Stimulated activated naive CD8-positive, alpha-beta T cell treated with anti-CD3 and anti-CD28 coated beads, Interleukin-15, amount 100 ng/mL, for 72 hours (primary cell): ENCODE measurements around the gene BFSP2.

Experiments
- ATAC-seq: fragments of 150-1000 bp; cut with Tn5 transposase; 2 replicates; pipeline ENCODE4 v1.10.0; 2021; ENCODE audit warnings: mild to moderate bottlenecking, moderate library complexity
- DNase-seq, 2 donors: peaks; one replicate each; pipeline ENCODE4 v3.0.0; 2021 to 2022
- H3K27ac Mint-ChIP-seq, 2 donors: one replicate each; pipeline ENCODE4 v1.8.0; 2022; ENCODE audit warnings: mild to moderate bottlenecking in 2 of 2, mixed read lengths in 2 of 2, moderate library complexity in 2 of 2
- H3K27me3 Mint-ChIP-seq: one replicate; pipeline ENCODE4 v1.8.0; 2022; ENCODE audit warnings: mixed read lengths
- H3K4me1 Mint-ChIP-seq: one replicate; pipeline ENCODE4 v1.8.0; 2022; ENCODE audit warnings: mild to moderate bottlenecking, mixed read lengths
- H3K4me3 Mint-ChIP-seq, 2 donors: one replicate each; pipeline ENCODE4 v1.8.0; 2022; ENCODE audit warnings: mild to moderate bottlenecking in 2 of 2, mixed read lengths in 2 of 2, moderate library complexity in 1 of 2
- H3K9me3 Mint-ChIP-seq, 2 donors: one replicate each; pipeline ENCODE4 v1.8.0; 2022; ENCODE audit warnings: mixed read lengths in 2 of 2

Gene BFSP2, protein sequence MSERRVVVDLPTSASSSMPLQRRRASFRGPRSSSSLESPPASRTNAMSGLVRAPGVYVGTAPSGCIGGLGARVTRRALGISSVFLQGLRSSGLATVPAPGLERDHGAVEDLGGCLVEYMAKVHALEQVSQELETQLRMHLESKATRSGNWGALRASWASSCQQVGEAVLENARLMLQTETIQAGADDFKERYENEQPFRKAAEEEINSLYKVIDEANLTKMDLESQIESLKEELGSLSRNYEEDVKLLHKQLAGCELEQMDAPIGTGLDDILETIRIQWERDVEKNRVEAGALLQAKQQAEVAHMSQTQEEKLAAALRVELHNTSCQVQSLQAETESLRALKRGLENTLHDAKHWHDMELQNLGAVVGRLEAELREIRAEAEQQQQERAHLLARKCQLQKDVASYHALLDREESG

DNA sequence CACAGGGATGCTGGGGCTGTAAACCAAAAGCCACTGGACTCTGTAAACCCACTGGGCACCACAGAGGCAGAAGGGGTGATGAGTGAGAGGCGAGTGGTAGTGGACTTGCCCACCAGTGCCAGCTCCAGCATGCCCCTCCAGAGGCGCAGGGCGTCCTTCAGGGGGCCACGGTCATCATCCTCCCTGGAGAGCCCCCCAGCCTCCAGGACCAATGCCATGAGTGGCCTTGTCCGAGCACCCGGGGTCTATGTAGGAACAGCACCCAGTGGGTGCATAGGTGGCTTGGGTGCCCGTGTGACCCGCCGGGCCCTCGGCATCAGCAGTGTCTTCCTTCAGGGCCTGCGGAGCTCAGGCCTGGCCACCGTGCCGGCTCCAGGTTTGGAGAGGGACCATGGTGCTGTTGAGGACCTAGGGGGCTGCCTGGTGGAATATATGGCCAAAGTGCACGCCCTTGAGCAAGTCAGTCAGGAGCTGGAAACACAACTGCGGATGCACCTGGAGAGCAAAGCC, at the start of gene BFSP2:
BFSP2 (plus strand) TSS at position 51 of the 510 bp plus-strand sequence; CDS start at position 79, 28 bp downstream.
- H3K27ac Mint-ChIP-seq, result no peak within 1 kb of the TSS
- peak; percentile 41 for ATAC-seq
- H3K4me1 Mint-ChIP-seq, result peaks cover 5% of the 10 kb centered on the region
- DNase-seq, result no peak
- H3K27me3 Mint-ChIP-seq, result no peaks in the 10 kb centered on the region
- H3K4me3 Mint-ChIP-seq, result no peak within 1 kb of the TSS
- no peaks in the 10 kb centered on the region for H3K9me3 Mint-ChIP-seq

DNA sequence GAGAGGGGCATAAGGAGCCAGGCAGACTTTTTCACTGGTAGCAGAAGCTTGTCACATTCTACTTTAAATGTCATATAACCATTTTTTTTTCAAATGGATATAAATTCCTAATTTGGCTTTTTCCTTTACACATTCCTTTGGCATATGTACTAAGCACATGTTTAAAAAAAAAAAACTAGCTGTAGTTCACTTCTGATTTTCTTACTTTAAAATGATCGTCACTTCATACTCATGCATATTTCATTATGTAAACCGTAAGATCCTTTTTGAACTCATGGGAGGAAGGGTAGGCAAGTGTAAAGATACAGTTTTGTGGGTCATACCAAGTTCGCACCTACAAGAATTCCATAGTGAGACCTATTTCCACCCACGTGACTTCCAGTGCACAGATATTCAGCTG, 45.1 kb upstream of the BFSP2 start:
- Mint-ChIP-seq H3K9me3 (no peaks in the 10 kb centered on the region), H3K27me3 (no peaks in the 10 kb centered on the region), H3K27ac (no peak overlapping the region), H3K4me1 (no peaks in the 10 kb centered on the region), H3K4me3 (no peak overlapping the region)
- ATAC-seq, result no peak
- no peak for DNase-seq

DNA sequence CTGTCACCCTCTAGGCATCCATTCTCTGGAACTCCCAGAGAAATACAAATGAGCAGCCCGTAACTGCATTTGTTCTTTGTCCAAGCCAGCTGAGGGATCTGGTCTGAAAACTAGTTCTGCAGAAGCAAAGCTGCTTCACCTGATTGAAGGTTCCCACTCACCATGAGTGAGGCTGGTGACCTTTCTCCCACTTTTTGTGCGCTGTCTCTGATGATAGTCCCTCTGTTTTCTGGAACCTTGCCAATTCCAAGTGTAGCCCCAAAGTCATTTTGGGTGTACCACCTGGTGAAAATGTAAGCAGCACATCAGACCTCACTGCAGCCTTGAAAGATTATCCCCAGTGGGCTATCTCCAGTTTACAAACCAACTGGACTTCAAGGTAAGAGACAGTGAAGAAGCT, 39.4 kb upstream of the BFSP2 start:
- no peaks in the 10 kb centered on the region for H3K4me1 Mint-ChIP-seq
- no peaks in the 10 kb centered on the region for H3K9me3 Mint-ChIP-seq
- no peak for DNase-seq
- H3K27ac Mint-ChIP-seq, result no peak overlapping the region
- no peak overlapping the region for H3K4me3 Mint-ChIP-seq
- no peak for ATAC-seq
- H3K27me3 Mint-ChIP-seq, result no peaks in the 10 kb centered on the region

DNA sequence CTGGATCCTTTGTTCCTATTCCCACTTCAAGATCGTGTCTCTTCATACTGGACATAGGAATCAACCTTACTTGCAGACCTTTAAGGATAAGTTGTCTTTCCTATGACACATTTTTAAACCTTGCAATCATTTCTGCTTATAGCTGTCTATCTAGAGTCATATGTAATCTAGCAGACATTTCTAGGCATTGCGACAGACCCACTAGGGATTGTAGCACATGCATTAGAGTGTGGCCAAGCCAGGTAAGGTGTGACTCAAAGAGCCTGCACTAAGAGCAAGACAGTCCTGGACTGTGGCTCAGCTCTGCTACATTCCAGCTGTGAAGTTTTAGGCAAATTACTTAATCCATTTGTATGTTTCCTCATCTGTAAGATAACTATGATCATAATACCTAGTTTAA, 38.8 kb upstream of the BFSP2 start:
- H3K27me3 Mint-ChIP-seq, result no peaks in the 10 kb centered on the region
- no peak for ATAC-seq
- no peaks in the 10 kb centered on the region for H3K4me1 Mint-ChIP-seq
- H3K27ac Mint-ChIP-seq, result no peak overlapping the region
- no peak for DNase-seq
- no peak overlapping the region for H3K4me3 Mint-ChIP-seq
- H3K9me3 Mint-ChIP-seq, result no peaks in the 10 kb centered on the region

GRCh38 chr3:133361435-133361834, 38.4 kb upstream of the BFSP2 start:
- ATAC-seq, result no peak
- Mint-ChIP-seq H3K9me3 (no peaks in the 10 kb centered on the region), H3K4me3 (no peak overlapping the region), H3K4me1 (no peaks in the 10 kb centered on the region), H3K27ac (no peak overlapping the region), H3K27me3 (no peaks in the 10 kb centered on the region)
- DNase-seq, result no peak

DNA sequence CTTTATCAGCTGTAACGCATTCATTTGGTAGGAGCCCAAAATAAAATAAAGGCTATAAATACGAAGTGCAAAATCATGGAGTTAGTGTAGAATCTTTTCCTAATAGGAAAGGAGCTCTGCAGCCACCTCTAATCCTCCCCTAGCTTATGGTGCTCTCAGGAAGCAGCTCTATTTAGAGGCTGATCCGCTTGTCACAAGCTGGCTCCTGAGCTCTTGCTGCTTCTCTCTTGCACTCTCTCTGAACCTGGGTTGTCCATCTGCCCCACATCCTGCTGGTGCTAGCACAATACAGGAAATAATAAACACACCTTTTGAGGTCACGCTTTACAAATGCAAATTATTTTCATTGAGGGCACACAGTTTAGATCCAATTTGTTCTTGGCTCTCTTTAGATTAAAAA, 37.3 kb upstream of the BFSP2 start:
- DNase-seq (no peak), ATAC-seq (no peak)
- Mint-ChIP-seq H3K4me3 (no peak overlapping the region), H3K27ac (no peak overlapping the region), H3K9me3 (no peaks in the 10 kb centered on the region), H3K4me1 (no peaks in the 10 kb centered on the region), H3K27me3 (no peaks in the 10 kb centered on the region)

- no peak for DNase-seq
- Mint-ChIP-seq H3K27me3 (no peaks in the 10 kb centered on the region), H3K4me3 (no peak overlapping the region), H3K27ac (no peak overlapping the region), H3K9me3 (no peaks in the 10 kb centered on the region), H3K4me1 (no peaks in the 10 kb centered on the region)
- ATAC-seq, result no peak
Measured at GRCh38 chr3:133364704-133365103, 35.2 kb upstream of the BFSP2 start.

DNA sequence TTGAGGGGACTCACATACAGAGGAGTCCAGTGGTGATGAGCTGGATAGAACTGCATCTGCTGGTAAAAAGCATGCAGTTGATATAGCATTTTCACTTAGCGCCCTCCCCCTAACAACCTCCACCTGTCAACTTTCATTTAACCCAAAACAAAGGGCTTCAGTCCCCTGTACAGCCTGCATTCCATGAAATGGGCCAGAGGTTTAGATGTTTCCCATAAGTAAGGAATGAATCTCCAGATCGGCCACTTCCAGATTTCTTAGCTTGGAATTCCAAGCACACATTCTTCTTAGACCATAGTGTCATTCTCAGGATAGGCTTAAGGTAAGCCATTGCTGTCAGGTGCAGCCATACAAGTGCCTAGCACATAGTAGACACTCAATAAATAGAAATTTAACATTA, 32.9 kb upstream of the BFSP2 start:
- H3K27me3 Mint-ChIP-seq, result no peaks in the 10 kb centered on the region
- H3K9me3 Mint-ChIP-seq, result no peaks in the 10 kb centered on the region
- DNase-seq (no peak), ATAC-seq (no peak)
- no peaks in the 10 kb centered on the region for H3K4me1 Mint-ChIP-seq
- no peak overlapping the region for H3K4me3 Mint-ChIP-seq
- no peak overlapping the region for H3K27ac Mint-ChIP-seq

- Mint-ChIP-seq H3K9me3 (no peaks in the 10 kb centered on the region), H3K4me3 (no peak overlapping the region), H3K4me1 (no peaks in the 10 kb centered on the region), H3K27ac (no peak overlapping the region), H3K27me3 (no peaks in the 10 kb centered on the region)
- ATAC-seq (no peak), DNase-seq (no peak)
Measured at GRCh38 chr3:133367403-133367802, 32.5 kb upstream of the BFSP2 start.

DNA sequence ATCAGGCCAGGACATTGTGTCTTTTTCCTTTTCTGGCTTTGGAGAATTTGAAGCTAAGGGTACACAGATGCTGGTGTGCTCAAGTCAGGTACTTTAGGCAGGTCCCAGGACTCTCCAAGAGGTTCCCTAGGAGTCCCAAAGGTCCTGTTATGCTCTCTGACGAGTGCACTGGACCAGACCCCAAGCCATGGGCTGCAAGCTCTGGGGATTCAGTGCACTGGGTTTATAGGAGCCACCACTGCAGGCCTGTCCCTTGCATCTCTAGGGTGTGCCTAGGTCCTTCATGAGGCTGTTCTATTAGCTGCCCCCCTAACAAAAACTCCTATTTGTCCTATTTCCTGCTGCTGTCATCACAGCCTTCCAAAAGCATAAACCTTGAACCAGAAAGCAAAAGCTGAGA, 31.9 kb upstream of the BFSP2 start:
- Mint-ChIP-seq H3K9me3 (no peaks in the 10 kb centered on the region), H3K27ac (no peak overlapping the region), H3K27me3 (no peaks in the 10 kb centered on the region), H3K4me3 (no peak overlapping the region), H3K4me1 (no peaks in the 10 kb centered on the region)
- DNase-seq (no peak), ATAC-seq (no peak)

DNA sequence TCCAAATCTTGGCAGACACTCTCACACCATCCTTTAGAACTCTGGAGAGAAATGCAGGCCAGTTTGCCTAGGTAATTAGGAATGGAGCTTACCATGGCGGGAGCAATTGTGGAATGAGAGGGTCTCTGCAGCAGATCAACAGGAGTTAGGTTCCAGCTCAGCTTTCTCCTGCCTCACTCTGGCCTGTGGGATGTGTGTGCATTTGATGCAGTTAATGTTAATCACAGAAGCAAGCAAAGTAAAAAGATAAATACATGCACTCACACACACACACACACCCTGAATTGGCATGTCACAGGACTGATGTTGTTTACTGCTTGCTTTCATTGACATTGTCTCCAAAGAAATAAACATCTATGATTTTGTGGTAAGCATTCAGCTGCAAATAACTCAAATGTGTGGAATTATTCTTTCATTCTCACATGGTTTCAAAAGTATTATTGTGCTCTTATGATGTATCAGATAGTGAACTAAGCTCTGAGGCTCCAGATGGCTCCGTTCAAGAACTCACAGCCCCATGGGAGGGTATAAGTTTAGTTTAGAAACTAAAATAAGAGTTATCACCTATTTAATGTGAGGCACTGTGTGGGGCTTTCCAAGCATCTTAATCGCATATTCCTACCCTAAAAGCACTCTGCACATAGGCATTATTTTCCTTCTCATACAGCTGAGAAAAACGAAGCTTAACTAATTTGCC, 31.3 kb upstream of the BFSP2 start:
- DNase-seq (no peak), ATAC-seq (no peak)
- Mint-ChIP-seq H3K27ac (no peak overlapping the region), H3K27me3 (no peaks in the 10 kb centered on the region), H3K4me3 (no peak overlapping the region), H3K9me3 (no peaks in the 10 kb centered on the region), H3K4me1 (no peaks in the 10 kb centered on the region)

DNA sequence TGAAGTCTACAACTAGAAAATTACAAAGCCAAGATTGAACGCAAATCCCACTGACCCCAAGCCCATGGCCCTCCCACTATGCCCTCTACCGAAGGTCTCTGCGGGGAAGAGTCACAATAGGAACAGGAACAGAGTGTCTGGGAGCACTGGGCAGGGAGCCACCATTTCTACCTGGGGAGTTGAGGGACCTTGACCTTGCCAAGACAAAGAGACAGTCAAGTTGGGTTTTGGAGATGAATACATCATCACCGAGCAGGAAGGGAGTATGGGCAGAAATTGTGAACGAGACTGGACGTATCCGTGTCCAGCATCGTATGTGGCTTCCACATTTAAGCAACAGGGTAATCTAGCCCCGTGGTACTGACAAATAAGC, 30.8 kb upstream of the BFSP2 start:
- no peak for DNase-seq
- Mint-ChIP-seq H3K9me3 (no peaks in the 10 kb centered on the region), H3K27me3 (no peaks in the 10 kb centered on the region), H3K27ac (no peak overlapping the region), H3K4me1 (no peaks in the 10 kb centered on the region), H3K4me3 (no peak overlapping the region)
- ATAC-seq, result no peak

- Mint-ChIP-seq H3K4me3 (no peak overlapping the region), H3K27ac (no peak overlapping the region), H3K27me3 (no peaks in the 10 kb centered on the region), H3K4me1 (no peaks in the 10 kb centered on the region), H3K9me3 (no peaks in the 10 kb centered on the region)
- no peak for ATAC-seq
- no peak for DNase-seq
Measured at GRCh38 chr3:133371181-133371580, 28.7 kb upstream of the BFSP2 start.

GRCh38 chr3:133371676-133372075, 28.2 kb upstream of the BFSP2 start:
- DNase-seq, result no peak
- Mint-ChIP-seq H3K27ac (no peak overlapping the region), H3K9me3 (no peaks in the 10 kb centered on the region), H3K27me3 (no peaks in the 10 kb centered on the region), H3K4me3 (no peak overlapping the region), H3K4me1 (no peaks in the 10 kb centered on the region)
- ATAC-seq, result no peak

- H3K9me3 Mint-ChIP-seq, result no peaks in the 10 kb centered on the region
- H3K27ac Mint-ChIP-seq, result no peak overlapping the region
- DNase-seq (no peak), ATAC-seq (no peak)
- H3K4me1 Mint-ChIP-seq, result no peaks in the 10 kb centered on the region
- no peak overlapping the region for H3K4me3 Mint-ChIP-seq
- no peaks in the 10 kb centered on the region for H3K27me3 Mint-ChIP-seq
Measured at GRCh38 chr3:133374708-133375402, 25.0 kb upstream of the BFSP2 start.

GRCh38 chr3:133375403-133375745, 24.5 kb upstream of the BFSP2 start:
- H3K4me3 Mint-ChIP-seq, result no peak overlapping the region
- ATAC-seq, result no peak
- no peaks in the 10 kb centered on the region for H3K27me3 Mint-ChIP-seq
- H3K27ac Mint-ChIP-seq, result no peak overlapping the region
- no peaks in the 10 kb centered on the region for H3K9me3 Mint-ChIP-seq
- no peaks in the 10 kb centered on the region for H3K4me1 Mint-ChIP-seq
- no peak for DNase-seq
